Liver (tissue), 9 donors: ENCODE data around the gene TAGLN2. TPM values are rescaled to one million over a fixed set of nuclear protein-coding genes. Genes with fewer than 3 reads are reported as not detected.

Experiments used
- DNase-seq: peaks from one replicate; pipeline ENCODE4 v3.0.0-alpha.2; 2017; ENCODE audit warnings: low spot score
- H3K27ac ChIP-seq, 2 donors: one replicate each; pipeline ENCODE4 v1.7.0; 2013; ENCODE audit warnings: inconsistent platforms in 2 of 2, low read length in 2 of 2, control low read depth in 1 of 2, low read depth in 1 of 2, mild to moderate bottlenecking in 1 of 2
- H3K27me3 ChIP-seq, 4 donors: one replicate each; pipeline versions ENCODE4 v1.6.1 to v1.7.0; 2013; ENCODE audit warnings: low read length in 3 of 4, inconsistent platforms in 1 of 4, mild to moderate bottlenecking in 1 of 4, moderate library complexity in 1 of 4; ENCODE audit not compliant: control insufficient read depth in 4 of 4, insufficient read depth in 4 of 4
- H3K36me3 ChIP-seq, 4 donors: one replicate each; pipeline versions ENCODE4 v1.6.1 to v1.7.0; 2013; ENCODE audit warnings: low read length in 3 of 4, mild to moderate bottlenecking in 3 of 4, low read depth in 1 of 4, moderate library complexity in 1 of 4; ENCODE audit not compliant: control insufficient read depth in 4 of 4, insufficient read depth in 3 of 4
- H3K4me1 ChIP-seq, 4 donors: one replicate each; pipeline versions ENCODE4 v1.6.1 to v1.7.0; 2013; ENCODE audit warnings: low read length in 3 of 4, mild to moderate bottlenecking in 3 of 4, moderate library complexity in 1 of 4; ENCODE audit not compliant: control insufficient read depth in 4 of 4, insufficient read depth in 4 of 4
- H3K4me3 ChIP-seq, 3 donors: one replicate each; pipeline versions ENCODE4 v1.6.1 to v1.7.0; 2013; ENCODE audit warnings: low read length in 3 of 3, control low read depth in 1 of 3, low read depth in 1 of 3, mild to moderate bottlenecking in 1 of 3
- H3K9ac ChIP-seq, 2 donors: one replicate each; pipeline ENCODE4 v1.7.0; 2013; ENCODE audit warnings: low read length in 2 of 2, mild to moderate bottlenecking in 2 of 2, moderate library complexity in 2 of 2, control low read depth in 1 of 2, low read depth in 1 of 2
- H3K9me3 ChIP-seq, 4 donors: one replicate each; pipeline versions ENCODE4 v1.6.1 to v1.7.0; 2013; ENCODE audit warnings: low read length in 3 of 4; ENCODE audit not compliant: control insufficient read depth in 4 of 4
- EGR1 ChIP-seq, 2 donors: IDR thresholded peaks; 2 replicates each; pipeline ENCODE4 v1.6.1; 2016 to 2018; ENCODE audit warnings: antibody characterized with exemption in 2 of 2, low read depth in 2 of 2
- FOXA1 ChIP-seq: IDR thresholded peaks from 2 replicates; pipeline ENCODE4 v1.6.1; 2016; ENCODE audit warnings: antibody characterized with exemption
- FOXA2 ChIP-seq: IDR thresholded peaks from 2 replicates; pipeline ENCODE4 v1.6.1; 2016; ENCODE audit warnings: antibody characterized with exemption
- GABPA ChIP-seq, 2 donors: IDR thresholded peaks in 1 of 2; conservative IDR thresholded peaks in 1 of 2; 2 replicates each; pipeline ENCODE4 v1.6.1; 2016; ENCODE audit warnings: antibody characterized with exemption in 2 of 2, mild to moderate bottlenecking in 1 of 2, moderate library complexity in 1 of 2
- HNF4A ChIP-seq, 2 donors: conservative IDR thresholded peaks; 2 replicates each; pipeline ENCODE4 v1.6.1; 2016; ENCODE audit warnings: antibody characterized with exemption in 2 of 2, mild to moderate bottlenecking in 2 of 2
- HNF4G ChIP-seq: IDR thresholded peaks from 2 replicates; pipeline ENCODE4 v1.6.1; 2016; ENCODE audit warnings: antibody characterized with exemption
- JUND ChIP-seq, 2 donors: IDR thresholded peaks; 2 replicates each; pipeline ENCODE4 v1.6.1; 2016; ENCODE audit warnings: antibody characterized with exemption in 2 of 2
- NR2F2 ChIP-seq: IDR thresholded peaks from 2 replicates; pipeline ENCODE4 v1.6.1; 2016; ENCODE audit warnings: antibody characterized with exemption
- RAD21 ChIP-seq, 2 donors: IDR thresholded peaks; 2 replicates each; pipeline ENCODE4 v1.6.1; 2016; ENCODE audit warnings: antibody characterized with exemption in 2 of 2, mild to moderate bottlenecking in 2 of 2
- RXRA ChIP-seq, 2 donors: IDR thresholded peaks; 2 replicates each; pipeline ENCODE4 v1.6.1; 2017 to 2018; ENCODE audit warnings: antibody characterized with exemption in 2 of 2, mild to moderate bottlenecking in 1 of 2
- SP1 ChIP-seq: IDR thresholded peaks from 2 replicates; pipeline ENCODE4 v1.6.1; 2018; ENCODE audit warnings: antibody characterized with exemption, mild to moderate bottlenecking
- TAF1 ChIP-seq: conservative IDR thresholded peaks from 2 replicates; pipeline ENCODE4 v1.6.1; 2016; ENCODE audit warnings: antibody characterized with exemption, mild to moderate bottlenecking
- YY1 ChIP-seq: IDR thresholded peaks from 2 replicates; pipeline ENCODE4 v1.6.1; 2016; ENCODE audit warnings: antibody characterized with exemption, mild to moderate bottlenecking
- WGBS: extraction: QIAGEN DNeasy Blood & Tissue Kit; methylation state at CpG from one replicate; pipeline ENCODE4 v1.1.7; 2013; 5-methylcytosine and 5-hydroxymethylcytosine counted together
- polyA plus RNA-seq, 2 donors: library from polyadenylated mRNA; stranded (reverse) in 1 of 2; unstranded in 1 of 2; fragments of 200-250 nt in 1 of 2; fragments of >200 nt in 1 of 2; fragmentation: Nextera tagmentation in 1 of 2; extraction: Ambion mirVana in 1 of 2; gene quantifications; one replicate each; pipeline versions ENCODE4 v1.2.1 to v1.2.3, GENCODE V29; 2013 to 2015
- total RNA-seq, 2 donors: library from RNA; depleted of rRNA; stranded (reverse); fragments of >200 nt; gene quantifications; one replicate each; pipeline ENCODE4 v1.2.3, GENCODE V29; 2014
- TF ChIP-seq, protein P1 (sequence below): IDR thresholded peaks from 2 replicates; pipeline ENCODE4 v1.6.1; 2016; ENCODE audit warnings: antibody characterized with exemption
- TF ChIP-seq, protein P2 (sequence below): IDR thresholded peaks from 2 replicates; pipeline ENCODE4 v1.6.1; 2016; ENCODE audit warnings: antibody characterized with exemption, mild to moderate bottlenecking
- TF ChIP-seq, protein P3 (sequence below): fragments of 150-350 bp; IDR thresholded peaks from 2 replicates; pipeline ENCODE4 v1.5.1; 2017; ENCODE audit warnings: improper control_type of control experiment, low read depth, low read length; ENCODE audit not compliant: missing input control
- TF ChIP-seq, protein P4 (sequence below): IDR thresholded peaks from 2 replicates; pipeline ENCODE4 v1.6.1; 2016; ENCODE audit warnings: antibody characterized with exemption
- TF ChIP-seq, protein P5 (sequence below): IDR thresholded peaks from 2 replicates; pipeline ENCODE4 v1.6.1; 2016; ENCODE audit warnings: antibody characterized with exemption
- donor health status: healthy.
- donor health status: healthy.
- donor health status: healthy.
- donor health status: healthy.
- donor health status: healthy.

Gene TAGLN2
- total and polyA plus RNA-seq, 4 donors, result 46.4 to 113 (median 79.8) TPM

DNA sequence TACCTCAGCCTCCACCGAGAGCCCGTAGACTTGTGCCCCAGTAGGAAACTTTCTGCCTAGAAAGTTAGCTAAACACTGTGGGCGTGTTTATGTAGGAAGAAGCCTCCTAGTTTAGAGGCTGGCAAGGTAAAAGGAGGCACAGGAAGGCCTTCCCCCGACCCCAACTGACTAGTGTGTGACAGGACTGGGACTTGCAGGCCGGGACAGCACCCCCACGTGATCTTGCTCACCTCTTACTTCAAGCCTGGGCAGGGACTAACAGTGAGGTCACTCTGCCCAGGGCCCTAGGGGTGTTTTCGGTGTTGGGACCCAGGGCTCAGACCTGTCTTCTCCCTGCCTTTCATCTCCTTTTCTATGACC is 392 bp upstream of the TAGLN2 start:
- Histone ChIP-seq H3K4me1 (peaks cover 12 to 37% (median 23%) of the 10 kb centered on the region in 4 donors), H3K9ac (peak overlapping the region; percentile 41 to 69), H3K4me3 (peak overlapping the region; percentile 62 to 92 (median 86)), H3K27me3 (no peaks in the 10 kb centered on the region), H3K27ac (peak overlapping the region; percentile 95 to 97), H3K36me3 (peaks cover under 1 to 18% (median 8%) of the 10 kb centered on the region in 4 donors), H3K9me3 (no peaks in the 10 kb centered on the region)
- DNase-seq, result no peak
- 19% methylated on average over 7 of the region's 7 CpGs for WGBS
- TF ChIP-seq HNF4A (conservative IDR thresholded peaks at IDR 0.05) (no peak), HNF4G (no peak), GABPA (IDR thresholded peaks at IDR 0.05 in 1 of 2, conservative IDR thresholded peaks at IDR 0.05 in 1 of 2) (no peak), YY1 (no peak), JUND (IDR thresholded peaks at IDR 0.05) (no peak), RAD21 (IDR thresholded peaks at IDR 0.05) (no peak), SP1 (no peak), FOXA1 (no peak), TAF1 (no peak), EGR1 (IDR thresholded peaks at IDR 0.05; ENCODE audit: low read depth in 2 of 2) (no peak), NR2F2 (no peak), RXRA (IDR thresholded peaks at IDR 0.05) (no peak), FOXA2 (no peak)
- TF ChIP-seq, protein P1, sequence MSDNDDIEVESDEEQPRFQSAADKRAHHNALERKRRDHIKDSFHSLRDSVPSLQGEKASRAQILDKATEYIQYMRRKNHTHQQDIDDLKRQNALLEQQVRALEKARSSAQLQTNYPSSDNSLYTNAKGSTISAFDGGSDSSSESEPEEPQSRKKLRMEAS, result no peak
- TF ChIP-seq, protein P2, sequence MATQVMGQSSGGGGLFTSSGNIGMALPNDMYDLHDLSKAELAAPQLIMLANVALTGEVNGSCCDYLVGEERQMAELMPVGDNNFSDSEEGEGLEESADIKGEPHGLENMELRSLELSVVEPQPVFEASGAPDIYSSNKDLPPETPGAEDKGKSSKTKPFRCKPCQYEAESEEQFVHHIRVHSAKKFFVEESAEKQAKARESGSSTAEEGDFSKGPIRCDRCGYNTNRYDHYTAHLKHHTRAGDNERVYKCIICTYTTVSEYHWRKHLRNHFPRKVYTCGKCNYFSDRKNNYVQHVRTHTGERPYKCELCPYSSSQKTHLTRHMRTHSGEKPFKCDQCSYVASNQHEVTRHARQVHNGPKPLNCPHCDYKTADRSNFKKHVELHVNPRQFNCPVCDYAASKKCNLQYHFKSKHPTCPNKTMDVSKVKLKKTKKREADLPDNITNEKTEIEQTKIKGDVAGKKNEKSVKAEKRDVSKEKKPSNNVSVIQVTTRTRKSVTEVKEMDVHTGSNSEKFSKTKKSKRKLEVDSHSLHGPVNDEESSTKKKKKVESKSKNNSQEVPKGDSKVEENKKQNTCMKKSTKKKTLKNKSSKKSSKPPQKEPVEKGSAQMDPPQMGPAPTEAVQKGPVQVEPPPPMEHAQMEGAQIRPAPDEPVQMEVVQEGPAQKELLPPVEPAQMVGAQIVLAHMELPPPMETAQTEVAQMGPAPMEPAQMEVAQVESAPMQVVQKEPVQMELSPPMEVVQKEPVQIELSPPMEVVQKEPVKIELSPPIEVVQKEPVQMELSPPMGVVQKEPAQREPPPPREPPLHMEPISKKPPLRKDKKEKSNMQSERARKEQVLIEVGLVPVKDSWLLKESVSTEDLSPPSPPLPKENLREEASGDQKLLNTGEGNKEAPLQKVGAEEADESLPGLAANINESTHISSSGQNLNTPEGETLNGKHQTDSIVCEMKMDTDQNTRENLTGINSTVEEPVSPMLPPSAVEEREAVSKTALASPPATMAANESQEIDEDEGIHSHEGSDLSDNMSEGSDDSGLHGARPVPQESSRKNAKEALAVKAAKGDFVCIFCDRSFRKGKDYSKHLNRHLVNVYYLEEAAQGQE, result no peak
- TF ChIP-seq, protein P3, sequence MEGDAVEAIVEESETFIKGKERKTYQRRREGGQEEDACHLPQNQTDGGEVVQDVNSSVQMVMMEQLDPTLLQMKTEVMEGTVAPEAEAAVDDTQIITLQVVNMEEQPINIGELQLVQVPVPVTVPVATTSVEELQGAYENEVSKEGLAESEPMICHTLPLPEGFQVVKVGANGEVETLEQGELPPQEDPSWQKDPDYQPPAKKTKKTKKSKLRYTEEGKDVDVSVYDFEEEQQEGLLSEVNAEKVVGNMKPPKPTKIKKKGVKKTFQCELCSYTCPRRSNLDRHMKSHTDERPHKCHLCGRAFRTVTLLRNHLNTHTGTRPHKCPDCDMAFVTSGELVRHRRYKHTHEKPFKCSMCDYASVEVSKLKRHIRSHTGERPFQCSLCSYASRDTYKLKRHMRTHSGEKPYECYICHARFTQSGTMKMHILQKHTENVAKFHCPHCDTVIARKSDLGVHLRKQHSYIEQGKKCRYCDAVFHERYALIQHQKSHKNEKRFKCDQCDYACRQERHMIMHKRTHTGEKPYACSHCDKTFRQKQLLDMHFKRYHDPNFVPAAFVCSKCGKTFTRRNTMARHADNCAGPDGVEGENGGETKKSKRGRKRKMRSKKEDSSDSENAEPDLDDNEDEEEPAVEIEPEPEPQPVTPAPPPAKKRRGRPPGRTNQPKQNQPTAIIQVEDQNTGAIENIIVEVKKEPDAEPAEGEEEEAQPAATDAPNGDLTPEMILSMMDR, result no peak
- TF ChIP-seq, protein P4, sequence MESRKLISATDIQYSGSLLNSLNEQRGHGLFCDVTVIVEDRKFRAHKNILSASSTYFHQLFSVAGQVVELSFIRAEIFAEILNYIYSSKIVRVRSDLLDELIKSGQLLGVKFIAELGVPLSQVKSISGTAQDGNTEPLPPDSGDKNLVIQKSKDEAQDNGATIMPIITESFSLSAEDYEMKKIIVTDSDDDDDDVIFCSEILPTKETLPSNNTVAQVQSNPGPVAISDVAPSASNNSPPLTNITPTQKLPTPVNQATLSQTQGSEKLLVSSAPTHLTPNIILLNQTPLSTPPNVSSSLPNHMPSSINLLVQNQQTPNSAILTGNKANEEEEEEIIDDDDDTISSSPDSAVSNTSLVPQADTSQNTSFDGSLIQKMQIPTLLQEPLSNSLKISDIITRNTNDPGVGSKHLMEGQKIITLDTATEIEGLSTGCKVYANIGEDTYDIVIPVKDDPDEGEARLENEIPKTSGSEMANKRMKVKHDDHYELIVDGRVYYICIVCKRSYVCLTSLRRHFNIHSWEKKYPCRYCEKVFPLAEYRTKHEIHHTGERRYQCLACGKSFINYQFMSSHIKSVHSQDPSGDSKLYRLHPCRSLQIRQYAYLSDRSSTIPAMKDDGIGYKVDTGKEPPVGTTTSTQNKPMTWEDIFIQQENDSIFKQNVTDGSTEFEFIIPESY, result no peak
- TF ChIP-seq, protein P5, sequence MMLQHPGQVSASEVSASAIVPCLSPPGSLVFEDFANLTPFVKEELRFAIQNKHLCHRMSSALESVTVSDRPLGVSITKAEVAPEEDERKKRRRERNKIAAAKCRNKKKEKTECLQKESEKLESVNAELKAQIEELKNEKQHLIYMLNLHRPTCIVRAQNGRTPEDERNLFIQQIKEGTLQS, result no peak
